Stomach (tissue), 9 donors: ENCODE data around the gene CD1E. TPM values are rescaled to one million over a fixed set of nuclear protein-coding genes. Genes with fewer than 3 reads are reported as not detected.
"Not testable (repeated sequence)": the region's sequence is repeated elsewhere in the genome, so short reads cannot be mapped to it uniquely, and the experiment has no call there.

Experiments
- DNase-seq, 2 donors: peaks; one replicate each; pipeline versions ENCODE4 v3.0.0 to v3.0.0-alpha.2; 2013 to 2019
- H3K27ac ChIP-seq, 5 donors: fragments of 200-600 bp in 4 of 5; sonication (generic) in 4 of 5; one replicate each; pipeline ENCODE4 v1.5.1; 2013 to 2019; ENCODE audit warnings: mild to moderate bottlenecking in 1 of 5, moderate library complexity in 1 of 5
- H3K27me3 ChIP-seq, 3 donors: fragments of 200-600 bp; sonication (generic); one replicate each; pipeline ENCODE4 v1.5.1; 2017 to 2019; ENCODE audit warnings: mixed run types in 1 of 3
- H3K36me3 ChIP-seq, 4 donors: fragments of 200-600 bp; sonication (generic); 1 replicate in 3 of 4; 2 replicates in 1 of 4; pipeline ENCODE4 v1.5.1; 2016 to 2019
- H3K4me1 ChIP-seq, 4 donors: fragments of 200-600 bp; sonication (generic); one replicate each; pipeline ENCODE4 v1.5.1; 2016 to 2019
- H3K4me3 ChIP-seq, 4 donors: fragments of 200-600 bp; sonication (generic) in 3 of 4; one replicate each; pipeline ENCODE4 v1.5.1; 2016 to 2019; ENCODE audit warnings: mild to moderate bottlenecking in 1 of 4
- H3K9me3 ChIP-seq, 4 donors: fragments of 200-600 bp; sonication (generic); one replicate each; pipeline ENCODE4 v1.5.1; 2016 to 2019
- CTCF ChIP-seq, 7 experiments: fragments of 450-650 bp in 4 of 7; fragments of 200-600 bp in 3 of 7; sonication (generic) in 3 of 7; IDR thresholded peaks; one replicate each; pipeline ENCODE4 v1.5.1; 2016 to 2019; ENCODE audit warnings: antibody characterized with exemption in 7 of 7, control low read depth in 2 of 7, mild to moderate bottlenecking in 1 of 7
- EP300 ChIP-seq: sonication (generic); formaldehyde crosslinking; IDR thresholded peaks from one replicate; pipeline ENCODE4 v1.6.1; 2017; ENCODE audit warnings: antibody characterized with exemption
- POLR2A ChIP-seq, 4 donors: fragments of 450-650 bp; IDR thresholded peaks; one replicate each; pipeline ENCODE4 v1.6.1; 2016; ENCODE audit warnings: antibody characterized with exemption in 4 of 4, control low read depth in 2 of 4, mild to moderate bottlenecking in 1 of 4, moderate library complexity in 1 of 4
- POLR2AphosphoS5 ChIP-seq, 3 donors: sonication (generic); formaldehyde crosslinking; IDR thresholded peaks; one replicate each; pipeline ENCODE4 v1.6.1; 2016; ENCODE audit warnings: antibody characterized with exemption in 3 of 3
- WGBS, 5 donors: extraction: QIAGEN DNeasy Blood & Tissue Kit in 3 of 5; methylation state at CpG; one replicate each; pipeline versions ENCODE4 v1.1.5 to v1.1.7; 2013 to 2018; 5-methylcytosine and 5-hydroxymethylcytosine counted together
- intact Hi-C: fragments of 100-400 bp; cut with DNase I; formaldehyde crosslinking; loops from one replicate; pipeline ENCODE4 v1.15.1; 2023; ENCODE audit warnings: low total_unique reads
- polyA plus RNA-seq, 3 donors: library from polyadenylated mRNA; stranded (reverse); fragments of 200-250 nt; gene quantifications; one replicate each; pipeline ENCODE4 v1.2.3, GENCODE V29; 2013
- total RNA-seq, 5 donors: library from RNA; depleted of rRNA; stranded (reverse); fragments of >200 nt; gene quantifications; one replicate each; pipeline versions ENCODE4 v1.1.0 to v1.2.3, GENCODE V29; 2014 to 2016
- donor health status: healthy with polysubstance abuse.
- donor health status: Bipolar disorder and iron deficiency.
- donor health status: healthy.

CD1E gene
- total and polyA plus RNA-seq, 8 donors: 0.53 to 0.92 TPM; not detected in 6

DNA sequence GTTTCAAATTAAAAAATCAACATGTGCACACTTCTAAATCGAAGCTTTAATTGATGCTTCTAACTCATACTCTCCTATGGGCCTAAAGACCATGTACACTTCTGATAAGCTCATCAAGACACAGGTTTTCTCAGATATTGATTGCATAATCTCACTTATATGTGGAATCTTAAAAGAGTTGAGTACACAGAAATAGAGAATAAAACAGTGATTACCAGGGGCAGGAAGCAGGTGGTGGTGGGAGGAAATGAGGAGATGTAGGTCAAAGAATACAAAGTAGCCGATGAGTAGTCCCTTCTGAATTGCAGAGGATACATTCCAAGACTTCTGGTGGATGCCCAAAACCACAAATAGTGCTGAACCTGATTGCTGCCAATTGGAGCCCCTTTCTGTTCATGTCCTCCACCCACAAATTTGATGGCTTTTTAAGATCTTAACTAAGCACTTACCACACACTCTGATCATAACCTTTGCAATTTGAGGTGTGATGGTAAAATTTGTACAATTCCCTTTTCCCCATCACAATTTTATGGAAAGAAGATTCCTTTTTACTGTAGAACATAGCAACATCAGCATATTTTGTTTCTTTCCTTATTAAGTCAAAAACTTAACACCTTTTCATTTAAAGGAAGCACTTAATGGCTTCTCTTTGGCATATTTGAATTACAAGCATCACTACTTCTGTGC lies 19.0 kb upstream of the CD1E start:
- intact Hi-C loops: no loop called here
- no peak for TF ChIP-seq POLR2A (IDR thresholded peaks at IDR 0.05)
- TF ChIP-seq EP300: no peak
- no peak for TF ChIP-seq POLR2AphosphoS5 (IDR thresholded peaks at IDR 0.05)
- TF ChIP-seq CTCF (IDR thresholded peaks at IDR 0.05): no peak
- 41 to 57% (median 49%) methylated on average over 2 of the region's 2 CpGs for WGBS, 5 donors
- H3K36me3 ChIP-seq: no peaks in the 10 kb centered on the region
- no peak overlapping the region for H3K4me3 ChIP-seq
- H3K9me3 ChIP-seq: no peaks in the 10 kb centered on the region
- no peak overlapping the region for H3K27ac ChIP-seq
- no peak for DNase-seq
- H3K4me1 ChIP-seq: no peaks in the 10 kb centered on the region
- peaks cover 0 to 7% (median 0%) of the 10 kb centered on the region in 3 donors for H3K27me3 ChIP-seq

GRCh38 chr1:158335213-158335532 lies 18.5 kb upstream of the CD1E start:
- no peak overlapping the region for H3K27ac ChIP-seq
- intact Hi-C loops: no loop called here

DNA sequence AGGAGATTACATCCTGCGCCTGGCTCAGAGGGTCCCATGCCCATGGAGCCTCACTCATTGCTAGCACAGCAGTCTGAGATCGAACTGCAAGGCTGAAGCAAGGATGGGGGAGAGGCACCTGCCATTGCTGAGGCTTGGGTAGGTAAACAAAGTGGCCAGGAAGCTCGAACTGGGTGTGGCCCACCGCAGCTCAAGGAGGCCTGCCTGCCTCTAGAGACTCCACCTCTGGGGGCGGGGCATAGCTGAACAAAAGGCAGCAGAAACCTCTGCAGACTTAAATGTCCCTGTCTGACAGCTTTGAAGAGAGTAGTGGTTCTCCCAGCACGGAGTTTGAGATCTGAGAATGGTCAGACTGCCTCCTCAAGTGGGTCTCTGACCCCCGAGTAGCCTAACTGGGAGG lies 17.3 kb upstream of the CD1E start:
- H3K4me1 ChIP-seq, H3K27me3 ChIP-seq, H3K9me3 ChIP-seq, H3K27ac ChIP-seq, DNase-seq, H3K36me3 ChIP-seq, H3K4me3 ChIP-seq, intact Hi-C loops: not testable (repeated sequence)
- 41 to 80% (median 54%) methylated on average over 5 to 7 of the region's 7 CpGs for WGBS, 5 donors

More at GRCh38 chr1:158335213-158335532, 18.5 kb upstream of the CD1E start:
- H3K36me3 ChIP-seq: no peaks in the 10 kb centered on the region
- no peak overlapping the region for H3K4me3 ChIP-seq
- DNase-seq: no peak
- TF ChIP-seq POLR2AphosphoS5 (IDR thresholded peaks at IDR 0.05) (no peak), CTCF (IDR thresholded peaks at IDR 0.05) (no peak), POLR2A (IDR thresholded peaks at IDR 0.05) (no peak), EP300 (no peak)
- no peaks in the 10 kb centered on the region for H3K9me3 ChIP-seq
- peaks cover 0 to 7% (median 0%) of the 10 kb centered on the region in 3 donors for H3K27me3 ChIP-seq
- H3K4me1 ChIP-seq: no peaks in the 10 kb centered on the region

DNA sequence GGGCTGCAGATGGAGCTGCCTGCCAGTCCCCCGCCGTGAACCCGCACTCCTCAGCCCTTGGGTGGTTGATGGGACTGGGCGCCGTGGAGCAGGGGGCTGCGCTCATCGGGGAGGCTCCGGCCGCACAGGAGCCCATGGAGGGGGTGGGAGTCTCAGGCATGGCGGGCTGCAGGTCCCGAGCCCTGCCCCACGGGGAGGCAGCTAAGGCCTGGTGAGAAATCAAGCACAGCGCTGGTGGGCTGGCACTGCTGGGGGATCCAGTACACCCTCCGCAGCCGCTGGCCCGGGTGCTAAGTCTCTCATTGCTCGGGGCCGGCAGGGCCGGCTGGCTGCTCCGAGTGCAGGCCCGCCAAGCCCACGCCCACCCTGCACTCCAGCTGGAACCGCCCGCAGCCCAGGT lies 4.7 kb upstream of the CD1E start:
- H3K4me3 ChIP-seq, intact Hi-C loops: not testable (repeated sequence)

DNA sequence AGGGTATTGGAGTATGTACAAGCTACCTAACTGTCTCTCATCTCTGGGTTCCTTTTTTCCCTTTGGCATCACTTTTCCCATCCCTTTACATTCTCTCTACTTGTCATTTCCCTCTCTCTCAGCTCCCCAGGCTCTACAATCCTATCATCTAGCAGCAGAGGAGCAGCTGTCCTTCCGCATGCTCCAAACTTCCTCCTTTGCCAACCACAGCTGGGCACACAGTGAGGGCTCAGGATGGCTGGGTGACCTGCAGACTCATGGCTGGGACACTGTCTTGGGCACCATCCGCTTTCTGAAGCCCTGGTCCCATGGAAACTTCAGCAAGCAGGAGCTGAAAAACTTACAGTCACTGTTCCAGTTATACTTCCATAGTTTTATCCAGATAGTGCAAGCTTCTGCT lies 561 bp downstream of the CD1E start:
- Histone ChIP-seq H3K36me3 (no peaks in the 10 kb centered on the region), H3K27me3 (no peaks in the 10 kb centered on the region), H3K9me3 (peaks cover 0 to under 1% (median 0%) of the 10 kb centered on the region in 4 donors), H3K4me1 (no peaks in the 10 kb centered on the region), H3K4me3 (no peak overlapping the region), H3K27ac (no peak overlapping the region)
- 66 to 82% (median 71%) methylated on average over 2 of the region's 2 CpGs for WGBS, 5 donors
- DNase-seq: no peak
- intact Hi-C loops: no loop called here
- TF ChIP-seq CTCF (IDR thresholded peaks at IDR 0.05): no peak
- TF ChIP-seq EP300: no peak
- TF ChIP-seq POLR2A (IDR thresholded peaks at IDR 0.05): no peak

More for the DNA sequence above, 4.7 kb upstream of the CD1E start:
- not testable (repeated sequence) for H3K27me3 ChIP-seq, H3K36me3 ChIP-seq, DNase-seq, H3K27ac ChIP-seq, H3K4me1 ChIP-seq
- WGBS, 5 donors: 89 to 97% (median 95%) methylated on average over 5 to 24 of the region's 24 CpGs
- H3K9me3 ChIP-seq: peaks cover 0 to 21% (median 6%) of the 10 kb centered on the region in 4 donors
